K562 (cell line): ENCODE data around the gene DIP2A. TPM values are rescaled to one million over a fixed set of nuclear protein-coding genes. Genes with fewer than 3 reads are reported as not detected.

ENCODE experiments used
- CEBPB ChIP-seq: fragments of 450-650 bp; IDR thresholded peaks from 2 replicates; pipeline ENCODE4 v1.6.1; 2016; ENCODE audit warnings: missing genetic modification characterization, missing compliant biosample characterization
- CREBBP ChIP-seq: IDR thresholded peaks from one replicate; pipeline ENCODE4 v1.6.1; 2012; ENCODE audit warnings: low read depth, mild to moderate bottlenecking, control low read depth, inconsistent platforms, low read length
- E2F3 ChIP-seq: fragments of 250-450 bp; sonication (Bioruptor Pico); IDR thresholded peaks from 2 replicates; pipeline ENCODE4 v1.4.0; 2020; ENCODE audit warnings: mild to moderate bottlenecking
- FOS ChIP-seq: IDR thresholded peaks from 3 replicates; pipeline ENCODE4 v1.6.1; 2011; ENCODE audit not compliant: insufficient read length; ENCODE audit errors: extremely low read depth
- HMG20B ChIP-seq: fragments of 250-450 bp; sonication (Bioruptor Pico); IDR thresholded peaks from 2 replicates; pipeline ENCODE4 v1.5.0; 2021; ENCODE audit warnings: mild to moderate bottlenecking
- PHB ChIP-seq: fragments of 250-450 bp; sonication (Bioruptor Pico); IDR thresholded peaks from 2 replicates; pipeline ENCODE4 v1.5.0; 2021
- PHF8 ChIP-seq: fragments of 200-600 bp; sonication (generic); IDR thresholded peaks from 2 replicates; pipeline ENCODE4 v1.6.1; 2012; ENCODE audit warnings: mixed run types, mild to moderate bottlenecking, inconsistent platforms, low read length, moderate library complexity, borderline replicate concordance
- POLR3A ChIP-seq: IDR thresholded peaks from 2 replicates; pipeline ENCODE4 v1.6.1; 2011; ENCODE audit warnings: borderline replicate concordance, mild to moderate bottlenecking, moderate library complexity; ENCODE audit not compliant: insufficient read length, insufficient read depth; ENCODE audit errors: extremely low read depth
- RAD51 ChIP-seq: fragments of 450-650 bp; IDR thresholded peaks from 2 replicates; pipeline ENCODE4 v1.7.1; 2016; ENCODE audit warnings: low read depth, mild to moderate bottlenecking, borderline replicate concordance
- YY1 ChIP-seq, 3 experiments: IDR thresholded peaks; 2 replicates each; pipeline ENCODE4 v1.6.1; 2011; ENCODE audit warnings: low read length in 2 of 3, mild to moderate bottlenecking in 2 of 3, moderate library complexity in 2 of 3, borderline replicate concordance in 1 of 3, control low read depth in 1 of 3, low read depth in 1 of 3; ENCODE audit not compliant: insufficient read depth in 3 of 3, insufficient replicate concordance in 2 of 3, control insufficient read depth in 1 of 3, insufficient read length in 1 of 3; ENCODE audit errors: extremely low read depth in 1 of 3
- ZMIZ1 ChIP-seq, 2 experiments: fragments of 150-350 bp in 1 of 2; IDR thresholded peaks; 2 replicates each; pipeline ENCODE4 v1.6.1; 2012 to 2016; ENCODE audit warnings: low read depth in 2 of 2, low read length in 2 of 2, mild to moderate bottlenecking in 1 of 2, moderate library complexity in 1 of 2
- ZNF143 ChIP-seq: sonication (generic); formaldehyde crosslinking; IDR thresholded peaks from 2 replicates; pipeline ENCODE4 v1.9.0; 2022; ENCODE audit warnings: mild to moderate bottlenecking, missing genetic modification reagents
- polyA plus RNA-seq, 8 experiments: library from polyadenylated mRNA; depleted of rRNA in 4 of 8; stranded (reverse) in 5 of 8; unstranded in 3 of 8; fragments of >200 nt; fragmentation: Nextera tagmentation in 2 of 8; fragmentation: Illumina TruSeq in 1 of 8; extraction: Ambion mirVana in 2 of 8; extraction: Trizol in 1 of 8; gene quantifications; 2 replicates each; pipeline versions ENCODE4 v1.2.1 to v1.2.3, GENCODE V29; 2011 to 2014; ENCODE audit warnings: inconsistent platforms in 1 of 8, missing spikeins in 1 of 8
- total RNA-seq, 7 experiments: library from RNA; depleted of rRNA in 6 of 7; stranded (reverse); fragments of >200 nt in 6 of 7; fragmentation: Illumina TruSeq in 2 of 7; extraction: Trizol in 2 of 7; gene quantifications; 2 replicates each; pipeline versions ENCODE4 v1.2.1 to v1.2.3, GENCODE V29; 2011 to 2021; ENCODE audit warnings: low replicate concordance in 1 of 7
- TF ChIP-seq, protein P1 (sequence below): fragments of 450-650 bp; IDR thresholded peaks from 2 replicates; pipeline ENCODE4 v1.6.1; 2018; ENCODE audit not compliant: partially characterized antibody
- TF ChIP-seq, protein P2 (sequence below): fragments of 450-650 bp; IDR thresholded peaks from 2 replicates; pipeline ENCODE4 v1.6.1; 2016; ENCODE audit warnings: mild to moderate bottlenecking
- TF ChIP-seq, protein P3 (sequence below): sonication (generic); formaldehyde crosslinking; IDR thresholded peaks from 2 replicates; pipeline ENCODE4 v1.9.0; 2022; ENCODE audit warnings: mild to moderate bottlenecking, missing genetic modification reagents

DIP2A gene
- total and polyA plus RNA-seq, 9 of the 15 experiments (the other 6 are each of a cell fraction or from before 2014, with no cell fraction given): 4.3 to 34.5 (median 20.3) TPM

GRCh38 chr21:46597896-46598343, 139.2 kb downstream of the DIP2A start (continued):
- TF ChIP-seq, protein P1, sequence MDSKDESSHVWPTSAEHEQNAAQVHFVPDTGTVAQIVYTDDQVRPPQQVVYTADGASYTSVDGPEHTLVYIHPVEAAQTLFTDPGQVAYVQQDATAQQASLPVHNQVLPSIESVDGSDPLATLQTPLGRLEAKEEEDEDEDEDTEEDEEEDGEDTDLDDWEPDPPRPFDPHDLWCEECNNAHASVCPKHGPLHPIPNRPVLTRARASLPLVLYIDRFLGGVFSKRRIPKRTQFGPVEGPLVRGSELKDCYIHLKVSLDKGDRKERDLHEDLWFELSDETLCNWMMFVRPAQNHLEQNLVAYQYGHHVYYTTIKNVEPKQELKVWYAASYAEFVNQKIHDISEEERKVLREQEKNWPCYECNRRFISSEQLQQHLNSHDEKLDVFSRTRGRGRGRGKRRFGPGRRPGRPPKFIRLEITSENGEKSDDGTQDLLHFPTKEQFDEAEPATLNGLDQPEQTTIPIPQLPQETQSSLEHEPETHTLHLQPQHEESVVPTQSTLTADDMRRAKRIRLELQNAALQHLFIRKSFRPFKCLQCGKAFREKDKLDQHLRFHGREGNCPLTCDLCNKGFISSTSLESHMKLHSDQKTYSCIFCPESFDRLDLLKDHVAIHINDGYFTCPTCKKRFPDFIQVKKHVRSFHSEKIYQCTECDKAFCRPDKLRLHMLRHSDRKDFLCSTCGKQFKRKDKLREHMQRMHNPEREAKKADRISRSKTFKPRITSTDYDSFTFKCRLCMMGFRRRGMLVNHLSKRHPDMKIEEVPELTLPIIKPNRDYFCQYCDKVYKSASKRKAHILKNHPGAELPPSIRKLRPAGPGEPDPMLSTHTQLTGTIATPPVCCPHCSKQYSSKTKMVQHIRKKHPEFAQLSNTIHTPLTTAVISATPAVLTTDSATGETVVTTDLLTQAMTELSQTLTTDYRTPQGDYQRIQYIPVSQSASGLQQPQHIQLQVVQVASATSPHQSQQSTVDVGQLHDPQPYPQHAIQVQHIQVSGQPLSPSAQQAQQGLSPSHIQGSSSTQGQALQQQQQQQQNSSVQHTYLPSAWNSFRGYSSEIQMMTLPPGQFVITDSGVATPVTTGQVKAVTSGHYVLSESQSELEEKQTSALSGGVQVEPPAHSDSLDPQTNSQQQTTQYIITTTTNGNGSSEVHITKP: no peak
- TF ChIP-seq PHF8 (peak; percentile 12; the same call in 1 of the 2 replicates), POLR3A (no peak), CREBBP (no peak), YY1 (IDR thresholded peaks at IDR 0.05; ENCODE audit: borderline replicate concordance in 1 of 3, control insufficient read depth in 1 of 3, extremely low read depth in 1 of 3, insufficient read depth in 3 of 3, insufficient read length in 1 of 3, insufficient replicate concordance in 2 of 3, low read depth in 1 of 3, low read length in 2 of 3) (no peak), CEBPB (tag) (no peak), ZNF143 (peak; percentile 62; the same call in 1 of the 2 replicates), E2F3 (CRISPR knock-in tag) (no peak), HMG20B (CRISPR knock-in tag) (no peak), ZMIZ1 (IDR thresholded peaks at IDR 0.05; ENCODE audit: low read depth in 2 of 2, low read length in 2 of 2) (no peak), PHB (CRISPR knock-in tag) (no peak), FOS (peak; percentile 57), RAD51 (peak; percentile 89)
- TF ChIP-seq, protein P2, sequence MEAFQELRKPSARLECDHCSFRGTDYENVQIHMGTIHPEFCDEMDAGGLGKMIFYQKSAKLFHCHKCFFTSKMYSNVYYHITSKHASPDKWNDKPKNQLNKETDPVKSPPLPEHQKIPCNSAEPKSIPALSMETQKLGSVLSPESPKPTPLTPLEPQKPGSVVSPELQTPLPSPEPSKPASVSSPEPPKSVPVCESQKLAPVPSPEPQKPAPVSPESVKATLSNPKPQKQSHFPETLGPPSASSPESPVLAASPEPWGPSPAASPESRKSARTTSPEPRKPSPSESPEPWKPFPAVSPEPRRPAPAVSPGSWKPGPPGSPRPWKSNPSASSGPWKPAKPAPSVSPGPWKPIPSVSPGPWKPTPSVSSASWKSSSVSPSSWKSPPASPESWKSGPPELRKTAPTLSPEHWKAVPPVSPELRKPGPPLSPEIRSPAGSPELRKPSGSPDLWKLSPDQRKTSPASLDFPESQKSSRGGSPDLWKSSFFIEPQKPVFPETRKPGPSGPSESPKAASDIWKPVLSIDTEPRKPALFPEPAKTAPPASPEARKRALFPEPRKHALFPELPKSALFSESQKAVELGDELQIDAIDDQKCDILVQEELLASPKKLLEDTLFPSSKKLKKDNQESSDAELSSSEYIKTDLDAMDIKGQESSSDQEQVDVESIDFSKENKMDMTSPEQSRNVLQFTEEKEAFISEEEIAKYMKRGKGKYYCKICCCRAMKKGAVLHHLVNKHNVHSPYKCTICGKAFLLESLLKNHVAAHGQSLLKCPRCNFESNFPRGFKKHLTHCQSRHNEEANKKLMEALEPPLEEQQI: peak; percentile 79; the same call in 1 of the 2 replicates
- TF ChIP-seq, protein P3, sequence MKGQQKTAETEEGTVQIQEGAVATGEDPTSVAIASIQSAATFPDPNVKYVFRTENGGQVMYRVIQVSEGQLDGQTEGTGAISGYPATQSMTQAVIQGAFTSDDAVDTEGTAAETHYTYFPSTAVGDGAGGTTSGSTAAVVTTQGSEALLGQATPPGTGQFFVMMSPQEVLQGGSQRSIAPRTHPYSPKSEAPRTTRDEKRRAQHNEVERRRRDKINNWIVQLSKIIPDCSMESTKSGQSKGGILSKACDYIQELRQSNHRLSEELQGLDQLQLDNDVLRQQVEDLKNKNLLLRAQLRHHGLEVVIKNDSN (CRISPR knock-in tag): peak; percentile 91
